Rectal smooth muscle tissue (tissue), 1 donor: ENCODE data around the gene CDC42EP1.

Experiments
- H3K27ac ChIP-seq: one replicate; pipeline ENCODE4 v1.7.0; 2013; ENCODE audit warnings: low read depth, low read length, inconsistent platforms
- H3K27me3 ChIP-seq: one replicate; pipeline ENCODE4 v1.7.0; 2013; ENCODE audit warnings: low read length; ENCODE audit not compliant: control insufficient read depth, insufficient read depth
- H3K36me3 ChIP-seq: one replicate; pipeline ENCODE4 v1.7.0; 2013; ENCODE audit warnings: low read length; ENCODE audit not compliant: control insufficient read depth, insufficient read depth
- H3K4me1 ChIP-seq: one replicate; pipeline ENCODE4 v1.7.0; 2013; ENCODE audit warnings: low read length; ENCODE audit not compliant: control insufficient read depth, insufficient read depth
- H3K4me3 ChIP-seq: one replicate; pipeline ENCODE4 v1.7.0; 2013; ENCODE audit warnings: low read length
- H3K9ac ChIP-seq: one replicate; pipeline ENCODE4 v1.7.0; 2013; ENCODE audit warnings: low read length

The CDC42EP1 gene

GRCh38 chr22:37559901-37560607 is at the start of gene CDC42EP1:
TSS of gene CDC42EP1 (plus strand) at chr22:37560480. CDS start at chr22:37566350, 5,870 bp downstream.
- Histone ChIP-seq H3K9ac (peak within 1 kb of the TSS; percentile 86), H3K4me3 (peak within 1 kb of the TSS; percentile 85), H3K27me3 (no peaks in the 10 kb centered on the region), H3K4me1 (peaks cover 21% of the 10 kb centered on the region), H3K36me3 (no peaks in the 10 kb centered on the region), H3K27ac (peak within 1 kb of the TSS; percentile 87)

- no peak overlapping the region for H3K27ac ChIP-seq
- no peaks in the 10 kb centered on the region for H3K36me3 ChIP-seq
- no peaks in the 10 kb centered on the region for H3K4me1 ChIP-seq
- H3K27me3 ChIP-seq, result no peaks in the 10 kb centered on the region
- H3K9ac ChIP-seq, result no peak overlapping the region
- H3K4me3 ChIP-seq, result peak overlapping the region; percentile 11
Measured at GRCh38 chr22:37511395-37512104, 48.7 kb upstream of the CDC42EP1 start.

- no peaks in the 10 kb centered on the region for H3K27me3 ChIP-seq
- no peaks in the 10 kb centered on the region for H3K36me3 ChIP-seq
- no peak overlapping the region for H3K27ac ChIP-seq
- no peak overlapping the region for H3K4me3 ChIP-seq
- H3K9ac ChIP-seq, result no peak overlapping the region
- no peaks in the 10 kb centered on the region for H3K4me1 ChIP-seq
Measured at GRCh38 chr22:37514526-37515051, 45.7 kb upstream of the CDC42EP1 start.

- Histone ChIP-seq H3K4me1 (no peaks in the 10 kb centered on the region), H3K27ac (no peak overlapping the region), H3K36me3 (no peaks in the 10 kb centered on the region), H3K9ac (no peak overlapping the region), H3K4me3 (no peak overlapping the region), H3K27me3 (peaks cover 4% of the 10 kb centered on the region)
Measured at GRCh38 chr22:37515901-37516300, 44.4 kb upstream of the CDC42EP1 start.

- Histone ChIP-seq H3K36me3 (no peaks in the 10 kb centered on the region), H3K4me1 (no peaks in the 10 kb centered on the region), H3K27ac (no peak overlapping the region), H3K9ac (no peak overlapping the region), H3K4me3 (no peak overlapping the region), H3K27me3 (peaks cover 4% of the 10 kb centered on the region)
Measured at GRCh38 chr22:37516456-37516855, 43.8 kb upstream of the CDC42EP1 start.

- H3K9ac ChIP-seq, result no peak overlapping the region
- H3K4me1 ChIP-seq, result no peaks in the 10 kb centered on the region
- H3K4me3 ChIP-seq, result peak overlapping the region; percentile 69
Measured at GRCh38 chr22:37517826-37518450, 42.3 kb upstream of the CDC42EP1 start.

GRCh38 chr22:37518509-37519267 is 41.6 kb upstream of the CDC42EP1 start:
- no peaks in the 10 kb centered on the region for H3K4me1 ChIP-seq
- H3K27me3 ChIP-seq, result peaks cover 4% of the 10 kb centered on the region
- H3K9ac ChIP-seq, result peak overlapping the region; percentile 12
- no peaks in the 10 kb centered on the region for H3K36me3 ChIP-seq
- H3K4me3 ChIP-seq, result peak overlapping the region; percentile 69
- no peak overlapping the region for H3K27ac ChIP-seq

More at GRCh38 chr22:37517826-37518450, 42.3 kb upstream of the CDC42EP1 start:
- H3K27me3 ChIP-seq, result peaks cover 4% of the 10 kb centered on the region
- no peak overlapping the region for H3K27ac ChIP-seq
- no peaks in the 10 kb centered on the region for H3K36me3 ChIP-seq

- H3K4me3 ChIP-seq, result peak within 1 kb of the TSS; percentile 69
- H3K27ac ChIP-seq, result no peak within 1 kb of the TSS
- no peaks in the 10 kb centered on the region for H3K4me1 ChIP-seq
- H3K27me3 ChIP-seq, result peaks cover 4% of the 10 kb centered on the region
- H3K36me3 ChIP-seq, result no peaks in the 10 kb centered on the region
- peak within 1 kb of the TSS; percentile 12 for H3K9ac ChIP-seq
Measured at GRCh38 chr22:37519268-37520195, 40.7 kb upstream of the CDC42EP1 start, which contains the start of gene CARD10. TSS of gene CARD10 (minus strand) at chr22:37519415. CDS start at chr22:37519200, 215 bp downstream.

- H3K9ac ChIP-seq, result no peak overlapping the region
- no peak overlapping the region for H3K27ac ChIP-seq
- H3K4me3 ChIP-seq, result no peak overlapping the region
- peaks cover 4% of the 10 kb centered on the region for H3K27me3 ChIP-seq
- no peaks in the 10 kb centered on the region for H3K4me1 ChIP-seq
- no peaks in the 10 kb centered on the region for H3K36me3 ChIP-seq
Measured at GRCh38 chr22:37520776-37521191, 39.5 kb upstream of the CDC42EP1 start.

GRCh38 chr22:37521236-37521739 is 39.0 kb upstream of the CDC42EP1 start:
- Histone ChIP-seq H3K4me3 (no peak overlapping the region), H3K27me3 (peaks cover 4% of the 10 kb centered on the region), H3K9ac (no peak overlapping the region), H3K4me1 (no peaks in the 10 kb centered on the region), H3K27ac (no peak overlapping the region), H3K36me3 (no peaks in the 10 kb centered on the region)

GRCh38 chr22:37522482-37522881 is 37.8 kb upstream of the CDC42EP1 start:
- Histone ChIP-seq H3K4me1 (no peaks in the 10 kb centered on the region), H3K27me3 (peaks cover 4% of the 10 kb centered on the region)

More at GRCh38 chr22:37522482-37522881, 37.8 kb upstream of the CDC42EP1 start:
- Histone ChIP-seq H3K27ac (no peak overlapping the region), H3K9ac (no peak overlapping the region), H3K4me3 (no peak overlapping the region), H3K36me3 (no peaks in the 10 kb centered on the region)
